22Rv1 (cell line): ENCODE results near the gene STOX2.
"Not testable (repeated sequence)": the region's sequence is repeated elsewhere in the genome, so short reads cannot be mapped to it uniquely, and the experiment has no call there.

ENCODE experiments used
- H3K27ac ChIP-seq: fragments of 450-650 bp; 2 replicates; pipeline ENCODE4 v1.5.1; 2017
- ZFX ChIP-seq: fragments of 450-650 bp; IDR thresholded peaks from 2 replicates; pipeline ENCODE4 v1.6.1; 2017; ENCODE audit warnings: antibody characterized with exemption, borderline replicate concordance
- TF ChIP-seq, protein P1 (sequence below): fragments of 450-650 bp; IDR thresholded peaks from 2 replicates; pipeline ENCODE4 v1.5.1; 2017; ENCODE audit warnings: mild to moderate bottlenecking

Gene STOX2

DNA sequence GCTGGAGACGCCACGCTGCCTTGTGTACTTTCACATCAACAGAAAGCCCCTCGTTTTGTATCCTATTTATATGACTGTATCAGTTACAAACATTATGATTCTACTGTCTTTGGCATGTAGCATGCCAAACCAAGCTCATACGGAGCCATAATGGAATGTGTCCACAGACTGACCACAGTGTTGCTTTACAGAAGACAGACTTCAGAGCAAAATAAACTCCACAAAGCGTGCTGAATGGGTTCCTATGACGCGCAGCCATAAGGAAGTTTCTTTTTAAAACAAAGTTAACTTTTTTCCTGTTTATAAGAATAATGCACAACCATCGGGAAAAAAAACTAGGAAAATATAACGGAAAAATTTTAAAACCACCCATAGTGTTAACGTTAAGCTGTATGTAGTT, 136.0 kb downstream of the STOX2 start:
- TF ChIP-seq, protein P1, sequence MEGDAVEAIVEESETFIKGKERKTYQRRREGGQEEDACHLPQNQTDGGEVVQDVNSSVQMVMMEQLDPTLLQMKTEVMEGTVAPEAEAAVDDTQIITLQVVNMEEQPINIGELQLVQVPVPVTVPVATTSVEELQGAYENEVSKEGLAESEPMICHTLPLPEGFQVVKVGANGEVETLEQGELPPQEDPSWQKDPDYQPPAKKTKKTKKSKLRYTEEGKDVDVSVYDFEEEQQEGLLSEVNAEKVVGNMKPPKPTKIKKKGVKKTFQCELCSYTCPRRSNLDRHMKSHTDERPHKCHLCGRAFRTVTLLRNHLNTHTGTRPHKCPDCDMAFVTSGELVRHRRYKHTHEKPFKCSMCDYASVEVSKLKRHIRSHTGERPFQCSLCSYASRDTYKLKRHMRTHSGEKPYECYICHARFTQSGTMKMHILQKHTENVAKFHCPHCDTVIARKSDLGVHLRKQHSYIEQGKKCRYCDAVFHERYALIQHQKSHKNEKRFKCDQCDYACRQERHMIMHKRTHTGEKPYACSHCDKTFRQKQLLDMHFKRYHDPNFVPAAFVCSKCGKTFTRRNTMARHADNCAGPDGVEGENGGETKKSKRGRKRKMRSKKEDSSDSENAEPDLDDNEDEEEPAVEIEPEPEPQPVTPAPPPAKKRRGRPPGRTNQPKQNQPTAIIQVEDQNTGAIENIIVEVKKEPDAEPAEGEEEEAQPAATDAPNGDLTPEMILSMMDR: no peak
- TF ChIP-seq ZFX: no peak
- no peak overlapping the region for H3K27ac ChIP-seq

DNA sequence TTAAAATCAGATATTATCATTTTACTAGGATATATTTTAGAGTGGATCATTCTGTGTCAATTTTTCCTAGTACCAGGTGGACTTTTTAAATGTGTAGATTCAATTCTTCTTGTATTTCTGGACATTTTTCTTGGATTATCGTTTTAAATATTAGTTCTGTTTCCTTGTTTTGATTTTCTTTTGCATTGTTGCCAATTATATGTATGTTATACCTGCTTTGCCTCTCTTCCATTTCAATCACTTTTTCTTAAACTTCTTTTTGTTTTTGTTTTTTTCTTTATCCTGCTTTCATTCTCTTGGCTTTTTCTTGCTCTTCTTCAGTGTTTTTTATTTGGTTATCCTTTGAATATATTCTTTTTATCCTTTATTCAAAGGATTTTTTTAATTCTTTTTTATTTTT, 141.0 kb downstream of the STOX2 start:
- no peak overlapping the region for H3K27ac ChIP-seq
- TF ChIP-seq ZFX: no peak
- TF ChIP-seq, protein P1: no peak

DNA sequence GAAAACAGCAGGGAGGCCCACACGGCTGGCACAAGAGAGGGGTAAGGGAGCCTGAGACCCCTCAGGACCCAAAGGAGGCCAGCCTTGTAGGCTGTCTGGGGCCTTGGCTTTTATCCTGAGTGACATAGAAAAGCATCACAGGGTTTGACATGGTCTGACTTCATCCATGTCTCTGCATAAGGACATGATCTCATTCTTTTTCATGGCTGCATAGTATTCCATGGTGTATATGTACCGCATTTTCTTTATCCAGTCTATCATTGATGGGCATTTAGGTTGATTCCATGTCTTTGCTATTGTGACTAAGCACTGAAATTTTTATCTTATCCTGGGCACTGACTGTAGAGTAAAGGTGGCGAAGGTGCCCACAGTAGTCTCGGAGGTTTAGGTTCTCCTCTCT, 146.2 kb downstream of the STOX2 start:
- not testable (repeated sequence) for H3K27ac ChIP-seq

DNA sequence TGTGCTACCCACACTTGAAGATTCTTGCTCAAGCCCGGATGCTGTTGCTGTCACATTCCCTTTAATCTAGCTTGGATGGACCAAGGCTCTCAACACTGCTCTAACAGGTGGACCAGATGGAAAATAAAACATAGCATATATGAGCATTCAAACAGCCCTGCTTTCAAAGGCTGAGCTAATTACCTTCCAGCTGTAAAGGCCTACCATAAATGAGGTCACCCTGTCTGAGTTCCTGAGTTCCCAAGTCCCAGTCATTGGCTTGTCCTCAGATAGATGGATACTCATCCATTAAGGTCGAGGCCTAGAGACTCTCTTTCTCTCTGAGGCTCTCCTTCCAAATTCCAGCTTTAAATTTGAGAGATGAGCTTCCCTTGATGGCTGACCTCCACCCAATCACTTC, 147.5 kb downstream of the STOX2 start:
- H3K27ac ChIP-seq: no peak overlapping the region
- TF ChIP-seq, protein P1: no peak
- TF ChIP-seq ZFX: no peak

DNA sequence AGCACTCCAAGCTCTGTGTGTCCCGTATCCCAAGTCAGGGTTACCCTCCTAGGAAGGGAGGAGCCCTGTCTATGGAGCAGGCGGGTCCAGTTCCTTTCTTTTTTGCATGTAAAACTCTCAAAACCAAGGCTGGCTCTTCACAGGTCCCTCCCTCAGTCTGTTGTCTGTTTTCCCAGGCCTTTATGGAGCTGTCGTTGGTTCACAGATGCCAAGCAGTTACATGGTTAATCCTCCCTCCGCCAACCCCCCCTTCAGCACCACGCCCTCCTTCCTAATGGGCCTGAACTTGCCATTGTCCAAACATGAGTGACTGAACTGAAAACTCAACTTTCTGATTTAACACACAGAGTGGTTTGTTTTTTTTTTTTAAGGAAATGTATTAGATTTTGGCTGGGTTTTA, 148.3 kb downstream of the STOX2 start:
- no peak overlapping the region for H3K27ac ChIP-seq
- TF ChIP-seq, protein P1: no peak
- no peak for TF ChIP-seq ZFX

DNA sequence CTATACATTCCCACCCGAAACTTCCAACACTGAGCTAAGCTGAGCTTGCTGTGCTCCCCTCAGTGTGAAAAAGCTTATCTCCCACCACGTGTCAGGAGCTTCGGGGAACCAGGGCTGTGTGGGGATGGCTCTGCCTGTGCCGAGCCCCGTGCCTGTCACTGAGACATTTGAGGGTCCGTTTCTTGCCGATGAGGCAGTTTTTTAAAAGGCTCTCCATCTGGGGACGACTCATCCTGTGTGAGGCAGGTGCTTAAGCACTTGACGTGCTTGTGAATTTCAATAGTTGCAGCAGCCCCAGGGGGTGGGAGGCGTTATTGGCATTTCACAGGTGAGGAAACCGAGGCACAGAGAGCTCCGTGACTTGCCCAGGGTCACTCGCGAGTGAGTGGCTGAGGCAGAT, 151.8 kb downstream of the STOX2 start:
- TF ChIP-seq, protein P1: no peak
- no peak for TF ChIP-seq ZFX
- no peak overlapping the region for H3K27ac ChIP-seq

DNA sequence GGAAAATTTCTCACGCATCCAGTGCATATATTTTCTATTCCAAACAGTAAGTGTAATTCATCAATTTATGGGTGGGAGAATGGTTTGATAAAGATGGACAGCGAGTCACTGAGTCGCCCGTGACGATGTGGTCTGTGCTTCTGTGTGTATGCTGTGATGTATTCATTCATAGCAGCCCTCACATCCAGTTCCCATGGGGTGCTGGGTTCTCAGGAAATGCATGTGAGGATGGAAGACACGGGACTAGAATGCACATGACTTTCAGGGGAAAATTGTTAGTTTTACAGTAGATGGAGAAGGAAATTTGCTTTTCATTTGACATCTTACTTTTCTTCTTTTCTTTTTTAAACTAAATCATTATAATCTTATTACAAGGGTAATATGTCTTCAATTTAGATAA, 152.9 kb downstream of the STOX2 start:
- H3K27ac ChIP-seq: no peak overlapping the region
- TF ChIP-seq, protein P1: no peak
- TF ChIP-seq ZFX: no peak

DNA sequence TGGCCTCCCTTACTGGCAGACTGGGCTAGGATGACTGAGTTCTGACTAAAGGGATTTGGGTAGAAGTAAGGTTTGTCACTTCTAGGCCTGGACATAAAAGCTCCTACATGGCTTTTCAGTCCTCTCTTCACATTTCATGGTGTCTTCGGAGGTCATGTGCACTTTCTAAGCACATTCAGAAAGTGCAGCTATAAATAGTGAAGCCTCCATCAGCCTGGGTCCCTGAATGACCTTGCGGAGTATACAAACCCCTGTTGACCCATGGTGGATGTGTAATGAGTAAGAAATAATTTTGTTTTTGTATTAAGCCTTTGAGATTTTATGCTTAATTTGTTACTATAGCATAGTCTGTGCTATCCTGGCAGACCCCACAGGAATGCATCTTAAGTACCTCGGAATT, 154.0 kb downstream of the STOX2 start:
- TF ChIP-seq, protein P1: no peak
- no peak for TF ChIP-seq ZFX
- H3K27ac ChIP-seq: no peak overlapping the region
